Urothelium cell line (cell line): ENCODE data around the gene VPS13C.

ENCODE experiments used
- DNase-seq: peaks from one replicate; pipeline ENCODE4 v3.0.0; 2011; ENCODE audit warnings: low spot score, mixed read lengths
- FAIRE-seq: peaks from 2 replicates; lab custom pipeline; 2011; peaks lifted over from hg19 to GRCh38; lab: Jason Lieb, UNC

Gene VPS13C

GRCh38 chr15:61974118-61974517 is 86.1 kb downstream of the VPS13C start:
- FAIRE-seq, result no peak

DNA sequence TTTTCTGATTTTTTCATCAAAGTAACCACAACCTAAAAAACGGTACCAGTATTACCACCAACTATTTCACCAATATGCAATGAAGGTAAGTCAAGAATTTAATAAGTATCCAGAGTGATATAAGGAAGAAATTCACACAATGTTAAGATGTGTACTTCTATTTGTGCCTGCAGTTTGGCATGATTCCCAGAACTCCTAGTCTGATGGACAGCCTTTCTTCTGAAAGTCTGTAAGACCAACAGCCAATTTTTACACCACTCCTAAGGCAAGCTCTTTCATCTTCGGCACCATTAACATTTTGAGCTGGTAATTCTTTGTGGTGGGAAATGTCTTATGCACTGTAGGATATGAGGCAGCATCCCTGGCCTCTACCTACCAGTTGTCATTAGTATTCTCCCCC is 108.3 kb downstream of the VPS13C start:
- FAIRE-seq, result no peak
- DNase-seq, result no peak

More at GRCh38 chr15:61974118-61974517, 86.1 kb downstream of the VPS13C start:
- no peak for DNase-seq

DNA sequence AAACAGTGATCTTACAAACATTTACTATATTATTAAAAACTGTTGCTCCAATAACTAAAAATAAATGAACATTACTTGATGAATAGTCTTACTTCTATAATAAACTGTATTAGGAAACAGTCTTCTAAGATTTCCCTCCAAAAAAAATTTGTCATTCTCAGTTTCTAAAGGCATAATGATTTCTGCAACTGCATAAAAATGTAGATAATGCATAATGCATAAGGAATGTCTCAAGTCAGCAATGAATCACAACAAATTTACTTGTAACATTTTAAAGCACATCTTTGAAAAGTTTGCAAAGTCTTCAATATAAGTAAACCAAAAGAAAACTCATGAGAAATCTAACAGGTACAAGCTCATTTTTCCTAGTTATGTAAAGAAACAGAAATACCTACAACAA is 113.5 kb downstream of the VPS13C start:
- FAIRE-seq (no peak), DNase-seq (no peak)

GRCh38 chr15:61943992-61944391 is 116.3 kb downstream of the VPS13C start:
- no peak for FAIRE-seq
- no peak for DNase-seq

- DNase-seq (no peak), FAIRE-seq (no peak)
Measured at GRCh38 chr15:61938249-61938648, 122.0 kb downstream of the VPS13C start.

- FAIRE-seq (no peak), DNase-seq (no peak)
Measured at GRCh38 chr15:61936528-61937195, 123.6 kb downstream of the VPS13C start.

DNA sequence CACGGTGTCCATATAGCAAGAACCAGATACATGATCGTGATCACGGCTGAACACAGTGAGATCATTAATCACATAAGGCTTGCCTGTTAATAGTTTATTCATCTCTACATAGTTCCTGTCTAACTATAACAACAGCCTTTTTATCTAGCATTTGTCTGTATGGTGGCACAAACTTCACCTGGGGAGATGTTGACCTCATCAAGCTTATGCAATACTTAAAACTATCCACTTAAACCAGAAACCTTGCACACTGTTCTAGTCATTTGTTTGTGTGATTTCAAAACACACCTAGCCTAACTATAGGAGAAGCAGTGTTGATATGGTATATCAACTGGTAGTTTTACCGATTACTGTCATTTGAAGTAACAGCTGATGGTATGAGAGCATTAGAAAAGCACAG is 124.8 kb downstream of the VPS13C start:
- FAIRE-seq (peak; percentile 86), DNase-seq (no peak)

DNA sequence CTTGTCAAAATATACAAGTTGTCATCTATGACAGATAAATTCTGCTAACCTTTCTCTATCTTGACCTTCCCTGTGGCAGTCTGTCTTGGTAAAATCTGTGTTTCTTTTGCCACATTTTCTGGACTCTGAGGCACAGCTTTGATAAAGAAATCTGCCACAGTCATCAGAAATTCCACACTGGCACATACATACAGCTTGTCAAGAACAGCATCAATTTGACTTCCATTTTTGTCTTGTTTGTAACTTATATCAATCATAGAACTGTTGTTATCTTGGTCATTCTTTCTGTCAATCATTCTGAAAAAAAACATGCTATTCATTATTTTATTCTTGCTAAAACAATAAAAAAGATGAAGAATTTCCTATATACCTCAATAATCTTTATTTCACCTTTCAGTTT is 130.8 kb downstream of the VPS13C start:
- DNase-seq (no peak), FAIRE-seq (no peak)

DNA sequence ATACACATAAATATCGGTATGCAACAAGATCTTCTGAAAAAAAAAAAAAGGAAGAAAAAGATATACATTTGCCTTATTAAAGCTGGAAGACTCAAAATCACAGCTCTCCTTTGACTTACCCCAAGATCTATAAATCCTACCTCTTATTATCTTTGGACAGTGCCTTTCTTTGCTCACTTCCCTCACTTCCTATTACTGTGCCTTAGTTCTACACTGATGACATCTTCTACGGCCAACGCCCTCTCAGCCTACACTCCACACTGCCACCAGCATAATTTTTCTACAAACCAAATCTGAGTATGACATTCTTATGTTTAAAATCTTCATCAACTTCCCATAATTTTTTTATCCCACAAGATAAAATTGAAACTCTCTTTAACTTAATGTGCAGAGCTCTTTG is 137.1 kb downstream of the VPS13C start:
- DNase-seq (no peak), FAIRE-seq (no peak)

- DNase-seq (no peak), FAIRE-seq (no peak)
Measured at GRCh38 chr15:61921093-61921492, 139.2 kb downstream of the VPS13C start.

DNA sequence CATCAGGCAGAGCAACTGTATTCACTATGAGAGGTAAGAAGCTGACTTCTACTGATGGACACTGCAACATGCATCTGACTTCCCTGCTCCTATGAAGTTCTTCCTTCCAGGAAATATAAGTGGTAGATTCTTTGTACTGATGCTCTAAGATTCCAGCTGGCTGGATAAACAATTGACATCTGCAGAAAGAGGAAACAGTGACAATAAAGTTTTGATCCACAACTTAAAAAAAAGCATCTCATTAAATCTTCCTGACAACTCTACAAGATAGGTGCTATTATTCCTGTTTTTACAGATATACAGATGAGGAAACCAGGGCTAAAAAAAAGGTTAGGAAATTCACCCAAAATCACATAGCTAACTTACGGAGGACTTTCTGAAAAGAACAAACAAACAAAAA is 142.8 kb downstream of the VPS13C start:
- DNase-seq (no peak), FAIRE-seq (peak; percentile 86)

- no peak for DNase-seq
- no peak for FAIRE-seq
Measured at GRCh38 chr15:61916104-61916503, 144.1 kb downstream of the VPS13C start.

- FAIRE-seq (no peak), DNase-seq (no peak)
Measured at GRCh38 chr15:61915640-61916039, 144.6 kb downstream of the VPS13C start.

DNA sequence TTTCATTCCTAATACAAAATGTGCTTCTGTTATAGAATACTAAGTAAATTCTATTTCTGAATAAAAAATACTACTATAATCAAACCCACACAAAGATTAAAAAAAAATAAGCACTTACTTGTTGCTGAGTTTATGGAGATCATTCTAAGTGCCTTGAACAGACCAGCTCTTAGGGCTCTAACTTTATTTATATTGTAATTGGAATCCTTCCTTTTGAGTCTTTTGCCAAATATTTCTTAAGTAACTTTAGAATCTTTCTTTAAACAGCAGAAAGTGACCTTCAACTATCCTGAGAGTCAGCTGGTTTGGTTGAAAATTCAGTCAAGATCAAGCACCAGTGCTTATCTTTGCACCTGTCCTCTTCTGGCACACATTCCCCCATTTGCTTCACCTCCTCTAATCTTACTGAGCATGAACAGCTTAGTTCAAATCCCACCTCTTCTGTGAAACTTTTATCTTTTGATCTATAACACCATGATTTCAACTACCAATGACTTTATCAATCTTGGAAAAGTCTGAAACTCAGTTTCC is 149.3 kb downstream of the VPS13C start:
- FAIRE-seq, result no peak
- DNase-seq, result no peak

GRCh38 chr15:61908241-61908640 is 152.0 kb downstream of the VPS13C start:
- no peak for FAIRE-seq
- no peak for DNase-seq

DNA sequence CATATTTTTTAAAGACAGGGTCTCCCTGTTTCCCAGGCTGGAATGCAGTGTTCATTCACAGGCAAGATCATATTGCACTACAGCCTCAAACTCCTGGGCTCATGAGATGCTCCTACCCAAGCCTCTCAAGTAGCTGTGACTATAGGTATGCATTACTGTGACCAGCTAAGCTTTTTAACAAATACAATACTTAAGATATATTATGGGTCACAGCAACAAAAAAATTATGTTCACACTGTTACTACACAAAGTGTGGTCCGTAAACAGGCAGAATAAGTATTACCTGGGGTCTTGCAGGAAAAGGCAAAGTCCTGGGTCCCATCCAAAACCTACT is 152.5 kb downstream of the VPS13C start:
- FAIRE-seq (no peak), DNase-seq (no peak)

GRCh38 chr15:61906961-61907752 is 153.1 kb downstream of the VPS13C start:
- DNase-seq (peak; percentile 32), FAIRE-seq (peak; percentile 81)

- FAIRE-seq (no peak), DNase-seq (no peak)
Measured at GRCh38 chr15:61893146-61893545, 167.1 kb downstream of the VPS13C start.

DNA sequence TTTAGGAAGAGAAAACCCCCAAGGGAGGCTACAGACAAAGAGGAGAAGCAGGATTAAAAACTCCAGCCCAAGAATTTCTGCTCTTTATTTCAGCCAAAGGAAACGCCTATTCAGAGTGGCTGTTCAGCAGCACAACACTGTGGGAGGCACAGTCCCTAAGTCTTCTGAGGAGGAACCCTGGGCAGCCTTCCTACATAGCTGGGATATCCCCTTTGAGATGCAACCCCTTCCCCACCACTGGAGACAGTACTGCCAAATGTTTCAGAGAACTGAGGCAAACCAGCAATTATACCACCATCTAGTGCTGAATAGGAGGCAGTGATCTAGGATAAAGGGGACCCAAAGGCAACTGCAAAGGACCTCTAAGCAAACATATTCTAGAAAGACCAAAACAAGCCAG is 168.1 kb downstream of the VPS13C start:
- FAIRE-seq, result no peak

DNA sequence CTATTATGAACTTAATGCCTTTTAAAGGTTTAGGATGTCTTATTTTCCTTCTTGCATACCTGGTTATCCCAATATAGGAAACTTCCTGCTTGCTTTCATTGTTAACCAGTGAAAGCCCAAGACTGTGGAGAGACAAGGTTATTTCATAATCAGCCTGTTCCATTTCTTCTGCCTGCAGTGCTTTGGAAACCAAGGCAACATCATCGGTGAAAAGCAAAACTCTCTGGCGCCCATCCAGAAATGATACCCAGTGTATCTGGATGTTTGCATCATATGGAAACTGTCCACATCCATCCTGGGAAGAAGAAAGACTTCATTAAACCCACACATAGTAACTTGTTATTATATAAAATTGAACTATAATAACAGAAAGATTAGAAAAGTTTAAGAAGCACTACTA is 170.1 kb downstream of the VPS13C start:
- FAIRE-seq (no peak), DNase-seq (no peak)

More for the DNA sequence above, 168.1 kb downstream of the VPS13C start:
- DNase-seq, result no peak

DNA sequence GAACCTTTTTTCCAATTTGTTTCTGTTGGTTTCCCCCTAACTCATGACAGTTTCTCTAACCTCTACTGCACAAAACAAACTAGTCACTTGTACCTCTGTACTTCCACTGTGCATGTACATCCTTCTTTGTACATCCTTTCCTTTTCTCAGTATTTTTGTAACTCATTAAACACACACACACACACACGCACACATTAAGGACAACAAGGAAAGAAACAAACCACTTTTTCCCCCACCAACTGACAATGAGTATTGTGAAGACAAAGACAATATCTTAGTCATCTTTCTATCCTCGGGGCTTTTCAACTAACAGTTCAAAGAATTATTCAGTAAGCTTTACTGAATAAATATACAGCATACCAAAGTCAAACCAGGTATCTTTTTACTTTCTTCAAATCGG is 170.5 kb downstream of the VPS13C start:
- FAIRE-seq (no peak), DNase-seq (no peak)

DNA sequence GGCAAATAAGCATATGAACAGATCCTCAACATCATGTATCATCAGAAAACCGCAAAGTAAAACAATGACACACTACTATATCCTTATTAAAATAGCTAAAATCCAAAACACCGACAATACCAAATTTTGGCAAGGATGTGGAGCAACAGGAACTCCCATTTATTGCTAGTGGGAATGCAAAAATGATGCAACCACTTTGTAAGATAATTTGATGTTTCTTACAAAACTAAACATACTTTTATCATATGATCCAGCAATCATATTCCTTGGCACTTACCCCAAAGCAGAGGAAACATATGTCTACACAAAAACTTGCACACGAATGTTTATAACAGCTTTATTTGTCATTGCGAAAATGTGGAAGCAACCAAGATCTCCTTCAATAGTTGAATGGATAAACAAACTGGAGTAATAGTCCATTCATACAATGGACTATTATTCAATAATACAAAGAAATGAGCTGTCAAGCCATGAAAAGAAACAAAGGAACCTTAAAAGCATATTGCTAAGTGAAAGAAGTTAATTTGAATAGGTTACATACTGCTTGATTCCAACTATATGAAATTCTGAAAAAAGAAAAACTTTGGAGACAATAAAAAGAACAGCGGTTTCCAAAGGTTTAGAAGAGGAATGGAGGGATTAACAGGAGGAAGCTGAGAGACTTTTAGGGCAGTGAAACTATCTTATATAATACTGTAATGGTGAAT is 172.0 kb downstream of the VPS13C start:
- DNase-seq (no peak), FAIRE-seq (peak; percentile 74)
